ENCODE results near the gene MAT1A. TPM values are rescaled to one million over a fixed set of nuclear protein-coding genes. Genes with fewer than 3 reads are reported as not detected.

The MAT1A gene
- polyA plus RNA-seq, 3 donors, result not detected

- Mint-ChIP-seq H3K27ac (no peak overlapping the region), H3K9me3 (peaks cover 0 to 3% (median 0%) of the 10 kb centered on the region in 7 donors), H3K4me3 (no peak overlapping the region), H3K4me1 (no peaks in the 10 kb centered on the region), H3K36me3 (no peaks in the 10 kb centered on the region), H3K27me3 (ENCODE audit: low read depth in 3 of 3) (peaks cover 1 to 4% (median 3%) of the 10 kb centered on the region in 3 donors)
- Histone ChIP-seq H3K36me3 (replicated peaks in 1 of 2; ENCODE audit: control insufficient read depth in 1 of 2, insufficient read depth in 2 of 2, low read length in 2 of 2) (no peaks in the 10 kb centered on the region), H3K79me2 (ENCODE audit: insufficient read depth, low read length) (no peaks in the 10 kb centered on the region), H3K4me3 (replicated peaks in 1 of 3; ENCODE audit: low read depth in 2 of 3, low read length in 3 of 3) (no peak overlapping the region), H3K27me3 (ENCODE audit: control insufficient read depth in 2 of 2, insufficient read depth in 2 of 2, low read length in 2 of 2) (no peaks in the 10 kb centered on the region), H3K4me1 (ENCODE audit: control insufficient read depth in 1 of 2, insufficient read depth in 2 of 2, low read length in 2 of 2) (no peaks in the 10 kb centered on the region), H2AFZ (ENCODE audit: insufficient read depth, low read depth, low read length, poor library complexity, severe bottlenecking) (no peak overlapping the region), H3K27ac (ENCODE audit: low read depth in 1 of 2, low read length in 2 of 2) (no peak overlapping the region), H3K9ac (ENCODE audit: insufficient read depth, low read length, poor library complexity, severe bottlenecking) (no peak overlapping the region), H4K20me1 (ENCODE audit: insufficient read depth, low read length) (no peaks in the 10 kb centered on the region), H3K9me3 (replicated peaks in 1 of 2; ENCODE audit: control insufficient read depth in 1 of 2, insufficient read depth in 1 of 2, low read length in 2 of 2) (no peaks in the 10 kb centered on the region), H3K4me2 (replicated peaks; ENCODE audit: extremely low read depth, low read length, poor library complexity, severe bottlenecking) (no peak overlapping the region)
- TF ChIP-seq CTCF (IDR thresholded peaks at IDR 0.05), result no peak
- DNase-seq, result no peak
- 89% methylated on average over 3 of the region's 3 CpGs for WGBS (ENCODE audit: insufficient coverage)
- intact Hi-C loops (cut with micrococcal nuclease), result no loop called here
Observed at GRCh38 chr10:80323311-80323710, 33.9 kb upstream of the MAT1A start.

- Histone ChIP-seq H3K79me2 (ENCODE audit: insufficient read depth, low read length) (no peaks in the 10 kb centered on the region), H3K36me3 (replicated peaks in 1 of 2; ENCODE audit: control insufficient read depth in 1 of 2, insufficient read depth in 2 of 2, low read length in 2 of 2) (no peaks in the 10 kb centered on the region), H3K4me1 (ENCODE audit: control insufficient read depth in 1 of 2, insufficient read depth in 2 of 2, low read length in 2 of 2) (no peaks in the 10 kb centered on the region), H4K20me1 (ENCODE audit: insufficient read depth, low read length) (no peaks in the 10 kb centered on the region), H3K9ac (ENCODE audit: insufficient read depth, low read length, poor library complexity, severe bottlenecking) (no peak overlapping the region), H3K4me2 (replicated peaks; ENCODE audit: extremely low read depth, low read length, poor library complexity, severe bottlenecking) (no peak overlapping the region), H3K9me3 (replicated peaks in 1 of 2; ENCODE audit: control insufficient read depth in 1 of 2, insufficient read depth in 1 of 2, low read length in 2 of 2) (no peaks in the 10 kb centered on the region), H3K27ac (ENCODE audit: low read depth in 1 of 2, low read length in 2 of 2) (no peak overlapping the region), H3K4me3 (replicated peaks in 1 of 3; ENCODE audit: low read depth in 2 of 3, low read length in 3 of 3) (no peak overlapping the region), H3K27me3 (ENCODE audit: control insufficient read depth in 2 of 2, insufficient read depth in 2 of 2, low read length in 2 of 2) (no peaks in the 10 kb centered on the region), H2AFZ (ENCODE audit: insufficient read depth, low read depth, low read length, poor library complexity, severe bottlenecking) (no peak overlapping the region)
- TF ChIP-seq CTCF (IDR thresholded peaks at IDR 0.05), result no peak
- H3K9me3 Mint-ChIP-seq, result peaks cover 0 to 3% (median 0%) of the 10 kb centered on the region in 7 donors
- DNase-seq, result no peak
- WGBS (ENCODE audit: insufficient coverage), result 60% methylated on average over 1 of the region's 1 CpG
- H3K27ac Mint-ChIP-seq, result no peak overlapping the region
- H3K36me3 Mint-ChIP-seq, result no peaks in the 10 kb centered on the region
- intact Hi-C loops (cut with micrococcal nuclease), result no loop called here
- H3K4me3 Mint-ChIP-seq, result no peak overlapping the region
- peaks cover 1 to 6% (median 4%) of the 10 kb centered on the region in 3 donors for H3K27me3 Mint-ChIP-seq (ENCODE audit: low read depth in 3 of 3)
- H3K4me1 Mint-ChIP-seq, result no peaks in the 10 kb centered on the region
Observed at GRCh38 chr10:80322711-80323110, 33.3 kb upstream of the MAT1A start.

Measured in CD14-positive monocyte (primary cell).